HEK293 (cell line): ENCODE measurements around the gene EPHX1.

Source experiments
- CTCF ChIA-PET: fragments of 350-600 bp; formaldehyde crosslinking; extraction: SDS; loops from one replicate; lab custom pipeline; 2021; ENCODE audit warnings: antibody characterized with exemption; lab: Yijun Ruan, JAX
- POLR2A ChIA-PET: fragments of 300-600 bp; formaldehyde crosslinking; extraction: SDS; loops from one replicate; lab custom pipeline; 2020; ENCODE audit warnings: antibody characterized with exemption, inconsistent platforms; lab: Yijun Ruan, JAX
- H3K27ac ChIP-seq: fragments of 200-500 bp; sonication (Bioruptor generic); 2 replicates; pipeline ENCODE4 v1.5.1; 2014; ENCODE audit warnings: low read depth, low read length, control low read depth, inconsistent platforms; ENCODE audit errors: extremely low read depth
- H3K36me3 ChIP-seq, 2 experiments: fragments of 200-500 bp in 1 of 2; sonication (Bioruptor generic) in 1 of 2; 1 replicate in 1 of 2; 2 replicates in 1 of 2; pipeline ENCODE4 v1.5.1; 2014 to 2017; ENCODE audit warnings: inconsistent platforms in 2 of 2, low read length in 2 of 2; ENCODE audit not compliant: control insufficient read depth in 2 of 2, insufficient read depth in 1 of 2
- H3K4me1 ChIP-seq: fragments of 200-500 bp; sonication (Bioruptor generic); 2 replicates; pipeline ENCODE4 v1.5.1; 2014; ENCODE audit warnings: mild to moderate bottlenecking, low read length, inconsistent platforms; ENCODE audit not compliant: control insufficient read depth, insufficient read depth
- H3K4me3 ChIP-seq: 2 replicates; pipeline ENCODE4 v1.5.1; 2011; ENCODE audit warnings: low read depth, mild to moderate bottlenecking, control low read depth, low read length, moderate library complexity
- H3K9me3 ChIP-seq: fragments of 200-500 bp; sonication (Bioruptor generic); 2 replicates; pipeline ENCODE4 v1.5.1; 2014; ENCODE audit warnings: low read depth, low read length, inconsistent platforms; ENCODE audit not compliant: control insufficient read depth, insufficient read depth
- FEZF1 ChIP-seq: fragments of 450-650 bp; formaldehyde crosslinking; IDR thresholded peaks from 2 replicates; pipeline ENCODE4 v1.5.1; 2016; ENCODE audit warnings: missing biosample characterization, missing genetic modification characterization
- GLI2 ChIP-seq: fragments of 450-650 bp; formaldehyde crosslinking; IDR thresholded peaks from 2 replicates; pipeline ENCODE4; 2017; ENCODE audit warnings: missing biosample characterization, missing genetic modification characterization, low read depth, borderline replicate concordance
- HOXC10 ChIP-seq: sonication (generic); formaldehyde crosslinking; IDR thresholded peaks from 2 replicates; pipeline ENCODE4 v1.8.1; 2023; ENCODE audit warnings: mild to moderate bottlenecking, missing genetic modification reagents
- KLF16 ChIP-seq: fragments of 450-650 bp; formaldehyde crosslinking; IDR thresholded peaks from 2 replicates; pipeline ENCODE4 v1.5.1; 2017; ENCODE audit warnings: missing biosample characterization, missing genetic modification characterization
- PRDM1 ChIP-seq: fragments of 450-650 bp; formaldehyde crosslinking; IDR thresholded peaks from 2 replicates; pipeline ENCODE4; 2016; ENCODE audit warnings: missing biosample characterization, missing genetic modification characterization
- PRDM10 ChIP-seq: fragments of 450-650 bp; formaldehyde crosslinking; IDR thresholded peaks from 2 replicates; pipeline ENCODE4 v1.5.1; 2016; ENCODE audit warnings: missing biosample characterization, missing genetic modification characterization
- REPIN1 ChIP-seq: fragments of 450-650 bp; formaldehyde crosslinking; IDR thresholded peaks from 2 replicates; pipeline ENCODE4 v1.5.1; 2017; ENCODE audit warnings: missing biosample characterization, missing genetic modification characterization, low read depth
- ZBTB17 ChIP-seq: fragments of 450-650 bp; formaldehyde crosslinking; IDR thresholded peaks from 2 replicates; pipeline ENCODE4 v1.5.1; 2016; ENCODE audit warnings: missing biosample characterization, missing genetic modification characterization
- ZEB2 ChIP-seq: fragments of 450-650 bp; formaldehyde crosslinking; IDR thresholded peaks from 2 replicates; pipeline ENCODE4 v1.5.1; 2016; ENCODE audit warnings: missing biosample characterization, missing genetic modification characterization
- ZFHX2 ChIP-seq: fragments of 450-650 bp; formaldehyde crosslinking; conservative IDR thresholded peaks from 2 replicates; pipeline ENCODE4 v1.5.1; 2016; ENCODE audit warnings: missing biosample characterization, missing genetic modification characterization
- ZNF114 ChIP-seq: fragments of 450-650 bp; formaldehyde crosslinking; IDR thresholded peaks from 2 replicates; pipeline ENCODE4 v1.5.0; 2017; ENCODE audit warnings: missing biosample characterization, missing genetic modification characterization
- ZNF157 ChIP-seq: fragments of 450-650 bp; formaldehyde crosslinking; IDR thresholded peaks from 2 replicates; pipeline ENCODE4 v1.5.1; 2016; ENCODE audit warnings: missing biosample characterization, missing genetic modification characterization
- ZNF274 ChIP-seq, 2 experiments: fragments of 200-500 bp in 1 of 2; fragments of 450-650 bp in 1 of 2; sonication (Bioruptor generic) in 1 of 2; formaldehyde crosslinking in 1 of 2; IDR thresholded peaks; 2 replicates each; pipeline versions ENCODE4 v1.5.1 to v1.6.1; 2014 to 2016; ENCODE audit warnings: borderline replicate concordance in 1 of 2, inconsistent platforms in 1 of 2, low read length in 1 of 2, missing biosample characterization in 1 of 2, missing genetic modification characterization in 1 of 2
- ZNF302 ChIP-seq: fragments of 450-650 bp; formaldehyde crosslinking; IDR thresholded peaks from 2 replicates; pipeline ENCODE4 v1.5.1; 2016; ENCODE audit warnings: missing biosample characterization, missing genetic modification characterization, low read depth
- ZNF335 ChIP-seq: fragments of 450-650 bp; formaldehyde crosslinking; conservative IDR thresholded peaks from 2 replicates; pipeline ENCODE4 v1.5.1; 2016; ENCODE audit warnings: missing biosample characterization, missing genetic modification characterization
- ZNF449 ChIP-seq: fragments of 450-650 bp; formaldehyde crosslinking; IDR thresholded peaks from 2 replicates; pipeline ENCODE4 v1.5.1; 2017; ENCODE audit warnings: missing biosample characterization, mild to moderate bottlenecking, missing genetic modification characterization, moderate library complexity
- ZNF518A ChIP-seq: fragments of 450-650 bp; formaldehyde crosslinking; conservative IDR thresholded peaks from 2 replicates; pipeline ENCODE4 v1.5.1; 2016; ENCODE audit warnings: low read depth, missing biosample characterization, missing genetic modification characterization
- ZNF600 ChIP-seq: fragments of 450-650 bp; formaldehyde crosslinking; IDR thresholded peaks from 2 replicates; pipeline ENCODE4 v1.5.1; 2016; ENCODE audit warnings: missing biosample characterization, missing genetic modification characterization
- ZNF654 ChIP-seq: fragments of 450-650 bp; formaldehyde crosslinking; IDR thresholded peaks from 2 replicates; pipeline ENCODE4 v1.5.1; 2016; ENCODE audit warnings: low read depth, missing biosample characterization, missing genetic modification characterization
- ZNF692 ChIP-seq: fragments of 450-650 bp; formaldehyde crosslinking; IDR thresholded peaks from 2 replicates; pipeline ENCODE4 v1.5.1; 2016; ENCODE audit warnings: missing biosample characterization, missing genetic modification characterization
- ZXDB ChIP-seq: fragments of 450-650 bp; formaldehyde crosslinking; IDR thresholded peaks from 2 replicates; pipeline ENCODE4 v1.5.1; 2016; ENCODE audit warnings: missing biosample characterization, missing genetic modification characterization

Gene EPHX1

GRCh38 chr1:225762444-225762843 lies 47.5 kb upstream of the EPHX1 start (continued):
- peak; percentile 61; the same call in 1 of the 2 replicates for TF ChIP-seq KLF16
- TF ChIP-seq ZEB2 (tag by site-specific recombination), result 0 out of 2 replicates have a peak, but pooled peaks have one; percentile 28
- peak; percentile 51 for TF ChIP-seq ZNF335 (tag by site-specific recombination)

GRCh38 chr1:225763716-225764548 lies 46.0 kb upstream of the EPHX1 start:
- Histone ChIP-seq H3K9me3 (no peaks in the 10 kb centered on the region), H3K4me1 (peaks cover 40% of the 10 kb centered on the region), H3K27ac (peak overlapping the region; percentile 82), H3K36me3 (no peaks in the 10 kb centered on the region), H3K4me3 (no peak overlapping the region)
- POLR2A ChIA-PET, result interaction anchor here (0.7 to 4.9 kb wide), 14 partner anchors 8 to 408 kb away, joined by 3 to 40 read pairs (median 6); partner anchors contain the start of genes ENAH, PYCR2 and SRP9
- TF ChIP-seq HOXC10, result no peak
- TF ChIP-seq GLI2 (tag by site-specific recombination), result no peak
- TF ChIP-seq ZNF518A (tag by site-specific recombination), result 0 out of 2 replicates have a peak, but pooled peaks have one; percentile 21
- no peak for TF ChIP-seq ZNF274 (IDR thresholded peaks at IDR 0.05; ENCODE audit: low read length)
- TF ChIP-seq ZNF274 (tag by site-specific recombination; IDR thresholded peaks at IDR 0.05; ENCODE audit: borderline replicate concordance), result no peak
- peak; percentile 47; the same call in 1 of the 2 replicates for TF ChIP-seq FEZF1
- TF ChIP-seq ZNF335 (tag by site-specific recombination), result peak; percentile 88
- TF ChIP-seq ZNF654 (tag by site-specific recombination), result no peak
- peak; percentile 50; the same call in 1 of the 2 replicates for TF ChIP-seq ZNF600 (tag by site-specific recombination)
- TF ChIP-seq ZBTB17 (tag by site-specific recombination), result 0 out of 2 replicates have a peak, but pooled peaks have one; percentile 23
- TF ChIP-seq PRDM10 (tag by site-specific recombination), result peak; percentile 90
- no peak for TF ChIP-seq ZNF302 (tag by site-specific recombination)
- no peak for TF ChIP-seq ZNF114 (tag by site-specific recombination)
- TF ChIP-seq ZFHX2 (tag by site-specific recombination), result peak; percentile 57
- TF ChIP-seq PRDM1 (tag by site-specific recombination), result peak; percentile 18; the same call in 1 of the 2 replicates
- TF ChIP-seq ZNF449 (tag by site-specific recombination), result peak; percentile 55; the same call in 1 of the 2 replicates
- 0 out of 2 replicates have a peak, but pooled peaks have one; percentile 8 for TF ChIP-seq ZNF157 (tag by site-specific recombination)
- peak; percentile 48; the same call in 1 of the 2 replicates for TF ChIP-seq ZXDB (tag by site-specific recombination)
- peak; percentile 83; the same call in 1 of the 2 replicates for TF ChIP-seq ZNF692
- TF ChIP-seq REPIN1 (tag by site-specific recombination), result no peak
- CTCF ChIA-PET, result interaction anchor here (0.6 to 25.5 kb wide), 13 partner anchors 9 to 283 kb away, joined by 3 to 567 read pairs (median 6); partner anchors contain the start of genes ENAH and SRP9
